Activated CD8-positive, alpha-beta memory T cell treated with anti-CD3 and anti-CD28 coated beads for 36 hours (primary cell): ENCODE measurements around the gene GPR142. TPM values are rescaled to one million over a fixed set of nuclear protein-coding genes. Genes with fewer than 3 reads are reported as not detected.

Source experiments
- CTCF ChIA-PET: fragments of 350-600 bp; sonication (Branson Sonifier 250); formaldehyde crosslinking; loops from one replicate; lab custom pipeline; 2021; ENCODE audit warnings: antibody characterized with exemption; lab: Charles Lee
- POLR2A ChIA-PET: fragments of 350-600 bp; sonication (Branson Sonifier 250); formaldehyde crosslinking; loops from one replicate; lab custom pipeline; 2021; ENCODE audit warnings: antibody characterized with exemption; lab: Charles Lee
- total RNA-seq, 2 experiments: library from RNA; stranded (reverse); gene quantifications; one replicate each; pipeline ENCODE4 v1.2.3, GENCODE V29; 2021

GPR142 gene
- total RNA-seq, 2 experiments from 2014 or later = not detected

- ChIA-PET POLR2A (no interaction called here), CTCF (interaction anchor here (0.9 to 2.1 kb wide), 13 partner anchors 15 to 150 kb away, joined by 3 to 6 read pairs (median 3); no protein-coding TSS in a partner anchor)
Measured at GRCh38 chr17:74361230-74362068, 5.9 kb upstream of the GPR142 start, which contains the start of gene BTBD17. BTBD17 (minus strand) TSS chr17:74361868; CDS start chr17:74361819, 49 bp downstream.

DNA sequence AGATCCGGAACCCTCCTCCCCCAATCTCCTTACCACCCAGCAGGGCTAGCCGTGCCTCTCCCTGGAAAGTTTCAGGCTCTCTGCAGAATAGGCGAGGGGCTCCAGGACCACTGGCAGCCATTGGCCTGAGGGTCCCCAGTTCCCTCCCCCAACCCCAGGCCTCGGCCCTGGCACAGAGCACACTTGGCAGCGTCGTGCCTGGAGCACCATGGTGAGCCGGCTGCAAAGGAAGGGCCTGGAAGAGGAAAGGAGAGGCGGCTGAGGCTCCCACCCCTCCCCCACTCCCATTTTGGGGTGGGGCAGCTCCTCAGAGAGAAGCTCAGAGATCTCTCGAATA lies 5.3 kb upstream of the GPR142 start:
- POLR2A ChIA-PET = no interaction called here
- CTCF ChIA-PET = interaction anchor here (1.0 to 2.1 kb wide), 7 partner anchors 8 to 117 kb away, joined by 3 to 6 read pairs (median 4); no protein-coding TSS in a partner anchor

- ChIA-PET POLR2A (no interaction called here), CTCF (interaction anchor here (0.9 to 1.7 kb wide), 7 partner anchors 8 to 105 kb away, joined by 3 to 6 read pairs (median 4); no protein-coding TSS in a partner anchor)
Measured at GRCh38 chr17:74362810-74363498, 4.4 kb upstream of the GPR142 start.

GRCh38 chr17:74368341-74369081 lies 1.2 kb downstream of the GPR142 start:
- ChIA-PET CTCF (interaction anchor here (0.6 to 5.5 kb wide), 40 partner anchors 8 to 309 kb away, joined by 3 to 64 read pairs (median 4); partner anchors contain the start of gene RPL38), POLR2A (no interaction called here)

DNA sequence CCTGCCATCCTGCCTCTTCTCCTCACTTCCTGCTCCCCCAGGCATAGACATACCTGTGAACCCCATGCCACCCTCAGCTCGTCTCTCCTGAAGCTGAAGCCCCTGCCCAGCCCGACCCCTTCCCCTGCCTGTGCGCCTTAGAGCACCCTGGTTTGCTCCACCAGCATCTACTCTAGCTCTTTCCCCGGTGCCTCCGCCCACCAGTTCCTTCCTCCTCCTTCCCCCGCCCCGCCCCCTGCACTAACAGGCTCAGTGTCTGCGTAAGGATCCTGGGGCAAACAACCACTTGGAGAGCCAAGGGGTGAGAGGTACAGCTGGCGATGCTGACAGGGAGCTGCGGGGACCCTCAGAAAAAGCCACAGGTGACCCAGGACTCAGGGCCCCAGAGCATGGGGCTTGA lies 1.9 kb downstream of the GPR142 start:
- POLR2A ChIA-PET = interaction anchor here (0.5 kb wide), 1 partner anchor 11 kb away, joined by 3 read pairs; no protein-coding TSS in a partner anchor

GRCh38 chr17:74369665-74370490 lies 2.6 kb downstream of the GPR142 start:
- CTCF ChIA-PET = interaction anchor here (0.8 to 5.5 kb wide), 10 partner anchors 10 to 163 kb away, joined by 3 to 64 read pairs (median 8); no protein-coding TSS in a partner anchor
- POLR2A ChIA-PET = interaction anchor here (0.5 kb wide), 1 partner anchor 12 kb away, joined by 3 read pairs; no protein-coding TSS in a partner anchor

More for the DNA sequence above, 1.9 kb downstream of the GPR142 start:
- CTCF ChIA-PET = interaction anchor here (0.8 to 5.5 kb wide), 16 partner anchors 9 to 163 kb away, joined by 3 to 64 read pairs (median 8); no protein-coding TSS in a partner anchor

DNA sequence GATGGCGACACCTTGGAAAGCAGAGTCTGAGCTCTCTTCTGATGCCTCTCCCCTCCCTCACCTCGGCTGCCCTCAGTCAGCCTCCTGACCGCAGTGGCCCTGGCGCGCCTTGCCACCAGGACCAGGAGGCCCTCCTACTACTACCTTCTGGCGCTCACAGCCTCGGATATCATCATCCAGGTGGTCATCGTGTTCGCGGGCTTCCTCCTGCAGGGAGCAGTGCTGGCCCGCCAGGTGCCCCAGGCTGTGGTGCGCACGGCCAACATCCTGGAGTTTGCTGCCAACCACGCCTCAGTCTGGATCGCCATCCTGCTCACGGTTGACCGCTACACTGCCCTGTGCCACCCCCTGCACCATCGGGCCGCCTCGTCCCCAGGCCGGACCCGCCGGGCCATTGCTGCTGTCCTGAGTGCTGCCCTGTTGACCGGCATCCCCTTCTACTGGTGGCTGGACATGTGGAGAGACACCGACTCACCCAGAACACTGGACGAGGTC lies 4.4 kb downstream of the GPR142 start:
- CTCF ChIA-PET = interaction anchor here (5.5 kb wide), 1 partner anchor 8 kb away, joined by 64 read pairs; no protein-coding TSS in a partner anchor

DNA sequence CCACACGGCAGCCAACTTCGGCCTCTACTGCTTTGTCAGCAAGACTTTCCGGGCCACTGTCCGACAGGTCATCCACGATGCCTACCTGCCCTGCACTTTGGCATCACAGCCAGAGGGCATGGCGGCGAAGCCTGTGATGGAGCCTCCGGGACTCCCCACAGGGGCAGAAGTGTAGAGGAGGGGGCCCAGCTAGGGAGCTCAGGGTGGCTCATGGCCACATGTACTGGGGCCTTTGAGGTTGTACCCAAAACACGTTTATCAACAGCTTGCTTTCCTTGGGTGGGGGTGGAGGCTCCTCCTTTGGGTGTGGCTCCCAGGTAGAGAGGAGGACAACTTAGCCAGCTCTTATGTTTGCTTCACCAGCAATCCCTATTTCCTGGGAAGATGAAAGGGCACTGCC lies 5.1 kb downstream of the GPR142 start:
- ChIA-PET CTCF (interaction anchor here (0.6 to 2.2 kb wide), 2 partner anchors 10 to 85 kb away, joined by 3 to 8 read pairs; no protein-coding TSS in a partner anchor), POLR2A (no interaction called here)

More for the DNA sequence above, 4.4 kb downstream of the GPR142 start:
- POLR2A ChIA-PET = no interaction called here

DNA sequence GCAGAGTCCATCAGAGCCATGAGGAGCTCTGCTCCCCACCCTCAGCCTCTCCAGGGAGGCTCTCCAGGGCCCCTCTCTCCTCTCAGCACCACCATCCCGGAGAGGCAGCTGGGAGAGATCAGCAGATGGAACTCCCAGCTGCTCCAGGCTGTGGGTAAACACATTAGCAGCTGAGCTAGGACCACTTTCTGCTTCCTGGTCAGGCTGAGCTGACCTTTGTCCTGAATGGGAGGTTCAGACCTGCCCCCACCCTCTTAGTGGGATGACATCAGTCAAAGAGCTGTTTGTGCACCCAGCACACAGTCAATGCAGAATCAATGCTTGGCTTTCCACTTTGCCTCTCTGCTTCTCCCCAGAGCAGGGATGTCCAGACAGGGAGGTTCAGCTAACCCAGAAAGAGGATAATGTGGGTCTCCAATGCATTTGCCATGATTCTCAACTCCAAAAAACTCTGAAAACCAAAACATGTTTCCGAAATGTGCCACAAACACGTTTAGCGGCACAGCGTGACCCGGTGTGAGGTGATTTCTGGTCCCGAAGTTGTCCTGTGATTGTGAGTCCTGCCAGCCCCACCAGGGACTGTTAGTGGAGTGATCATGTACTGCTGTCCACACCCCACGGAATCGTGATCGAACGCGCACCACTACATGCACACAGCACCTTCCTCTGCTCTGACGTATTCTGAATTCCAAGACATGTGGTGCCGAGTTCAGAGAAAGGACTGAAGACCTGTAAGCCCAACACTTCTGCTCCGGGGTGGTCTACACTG lies 6.7 kb downstream of the GPR142 start:
- POLR2A ChIA-PET = no interaction called here
- CTCF ChIA-PET = interaction anchor here (1.5 to 2.2 kb wide), 2 partner anchors 10 to 84 kb away, joined by 4 to 8 read pairs; no protein-coding TSS in a partner anchor

DNA sequence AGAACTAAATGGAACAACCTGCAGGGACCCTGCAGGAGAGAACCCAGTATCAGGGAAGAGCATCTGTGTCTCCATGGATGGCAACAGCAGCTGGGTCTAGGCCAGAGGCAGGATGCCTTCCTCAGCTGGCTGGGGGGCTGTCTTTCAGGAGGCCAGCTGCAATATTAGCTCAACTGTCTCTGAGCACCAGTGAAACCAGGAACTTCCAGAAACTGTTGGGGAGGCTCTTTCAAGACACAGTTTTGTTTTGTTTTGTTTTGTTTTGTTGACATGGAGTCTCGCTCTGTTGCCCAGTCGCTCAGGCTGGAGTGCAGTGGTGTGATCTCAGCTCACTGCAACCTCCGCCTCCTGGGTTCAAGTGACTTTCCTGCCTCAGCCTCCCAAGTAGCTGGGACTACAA lies 7.6 kb downstream of the GPR142 start:
- POLR2A ChIA-PET = no interaction called here
- CTCF ChIA-PET = no interaction called here

DNA sequence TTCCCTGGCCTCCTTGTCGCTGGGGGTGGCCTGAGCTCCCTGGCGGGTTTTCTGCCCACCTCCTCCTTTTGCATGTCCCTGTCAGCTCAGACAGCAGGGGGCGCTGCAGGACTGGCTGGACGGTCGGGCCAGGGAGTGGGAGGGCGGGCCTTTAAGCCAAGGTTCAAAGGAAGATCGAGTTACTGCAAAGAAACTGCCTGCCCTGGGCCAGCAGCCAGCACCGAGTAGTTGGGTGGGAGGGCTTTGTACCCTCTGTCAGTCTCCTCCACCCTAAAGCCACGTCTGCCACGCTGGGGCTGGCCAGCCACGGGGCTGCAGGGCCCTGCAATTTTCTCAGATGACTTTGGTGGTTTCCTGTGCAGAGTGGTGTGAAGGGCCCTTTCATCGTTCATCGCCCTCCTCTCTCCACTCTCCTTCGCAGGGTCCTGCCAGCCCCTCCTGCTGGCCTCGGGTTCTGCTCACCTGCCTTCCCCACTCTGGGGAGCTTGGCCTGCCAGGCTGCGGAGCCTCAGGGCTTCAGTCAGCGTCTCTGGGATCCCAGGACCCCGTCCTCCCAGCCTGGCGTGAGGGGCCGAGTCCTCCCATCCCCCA lies 12.3 kb downstream of the GPR142 start:
- ChIA-PET CTCF (interaction anchor here (0.7 to 4.8 kb wide), 29 partner anchors 9 to 356 kb away, joined by 3 to 89 read pairs (median 4); partner anchors contain the start of genes BTBD17 and GPR142), POLR2A (interaction anchor here (0.7 kb wide), 1 partner anchor 85 kb away, joined by 4 read pairs; no protein-coding TSS in a partner anchor)

DNA sequence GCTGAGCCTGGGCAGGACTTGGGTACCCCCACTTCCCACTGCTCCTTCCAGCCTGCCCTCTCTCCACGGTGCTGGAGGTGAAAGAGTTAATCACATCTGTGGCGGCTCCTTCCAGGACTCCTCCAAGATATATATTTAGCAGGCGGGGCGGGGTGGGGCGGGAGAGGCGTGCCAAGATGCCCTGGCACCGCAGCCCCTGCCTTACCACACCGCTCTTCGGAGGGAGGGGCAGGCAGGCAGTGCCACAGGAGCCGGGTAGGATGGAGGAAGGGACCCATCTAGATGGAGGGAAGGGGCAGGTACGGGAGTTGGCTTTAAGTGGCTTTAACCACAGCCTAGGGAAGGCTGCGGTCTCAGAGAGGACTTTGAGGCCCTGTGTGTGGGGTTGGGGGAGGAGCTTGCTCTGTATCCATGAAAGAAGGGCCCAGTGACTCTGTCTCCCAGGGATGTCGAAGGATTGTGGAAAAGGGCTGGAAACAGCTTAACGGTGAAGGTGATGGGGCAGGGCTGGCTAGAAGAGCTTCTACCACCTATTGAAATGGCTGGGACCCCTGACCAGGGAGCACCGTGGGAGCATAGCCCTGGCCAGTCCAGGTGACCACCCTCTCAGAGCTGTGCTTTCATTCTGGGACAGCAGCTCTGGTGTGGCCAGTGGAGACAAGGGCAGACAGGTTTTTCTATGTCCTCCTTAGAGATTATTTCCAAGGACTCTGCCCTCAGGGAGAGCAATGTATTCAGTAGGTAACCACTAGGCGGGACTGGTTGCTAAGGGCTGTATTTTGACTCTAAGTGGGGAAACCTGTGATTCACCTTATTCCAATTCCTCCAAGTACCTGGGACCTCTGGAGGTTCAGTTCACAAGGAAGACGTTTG lies 13.0 kb downstream of the GPR142 start:
- ChIA-PET CTCF (interaction anchor here (0.5 to 4.8 kb wide), 15 partner anchors 8 to 356 kb away, joined by 3 to 89 read pairs (median 5); partner anchors contain the start of gene GPR142), POLR2A (no interaction called here)

- ChIA-PET CTCF (interaction anchor here (0.5 to 4.8 kb wide), 12 partner anchors 12 to 355 kb away, joined by 3 to 89 read pairs (median 8); partner anchors contain the start of gene GPR142), POLR2A (no interaction called here)
Measured at GRCh38 chr17:74380959-74381808, 13.9 kb downstream of the GPR142 start.

- ChIA-PET CTCF (interaction anchor here (1.3 to 1.4 kb wide), 2 partner anchors 75 to 110 kb away, joined by 3 to 5 read pairs; no protein-coding TSS in a partner anchor), POLR2A (no interaction called here)
Measured at GRCh38 chr17:74383141-74383540, 15.8 kb downstream of the GPR142 start.
